ENCODE results near the gene INTS15.

The INTS15 gene

DNA sequence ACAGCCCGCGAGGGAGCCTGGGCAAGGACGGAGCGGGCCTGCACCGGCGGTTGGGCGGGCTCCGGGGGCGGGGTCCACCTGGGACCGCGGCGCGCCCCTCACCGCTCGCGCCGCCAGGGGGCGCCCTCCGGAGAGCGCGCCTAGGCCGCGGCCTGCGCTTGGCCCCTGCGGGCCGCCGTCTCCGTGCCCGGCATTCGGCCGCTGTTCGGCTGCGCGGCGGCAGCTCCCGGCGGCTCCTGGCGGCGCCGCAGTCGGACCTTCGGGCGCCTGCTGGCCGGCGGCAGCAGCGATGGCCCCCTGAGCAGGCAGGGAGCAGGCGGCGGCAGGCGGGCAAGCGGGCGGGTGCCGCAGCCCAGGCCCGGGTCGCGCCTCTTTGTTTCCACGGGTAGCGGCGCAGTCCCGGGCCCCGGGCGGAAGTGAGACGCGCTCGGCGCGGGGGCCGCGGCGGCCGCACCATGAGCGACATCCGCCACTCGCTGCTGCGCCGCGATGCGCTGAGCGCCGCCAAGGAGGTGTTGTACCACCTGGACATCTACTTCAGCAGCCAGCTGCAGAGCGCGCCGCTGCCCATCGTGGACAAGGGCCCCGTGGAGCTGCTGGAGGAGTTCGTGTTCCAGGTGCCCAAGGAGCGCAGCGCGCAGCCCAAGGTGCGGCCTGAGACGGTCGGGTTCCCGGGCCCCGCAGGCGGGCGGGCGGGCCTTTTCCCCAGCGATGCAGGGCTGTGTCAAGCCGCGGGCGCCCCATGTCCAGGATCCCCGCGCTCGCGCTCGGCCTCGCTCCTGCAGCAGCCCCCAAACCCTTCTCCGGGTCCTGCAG lies at the start of gene INTS15:
Gene INTS15 (plus strand): TSS at position 193 of the 816 bp plus-strand sequence. CDS start 263 bp downstream, at position 456.
- DNase-seq (ENCODE audit: low read depth in 2 of 2, low spot score in 1 of 2) = peak; percentile 44 to 62

DNA sequence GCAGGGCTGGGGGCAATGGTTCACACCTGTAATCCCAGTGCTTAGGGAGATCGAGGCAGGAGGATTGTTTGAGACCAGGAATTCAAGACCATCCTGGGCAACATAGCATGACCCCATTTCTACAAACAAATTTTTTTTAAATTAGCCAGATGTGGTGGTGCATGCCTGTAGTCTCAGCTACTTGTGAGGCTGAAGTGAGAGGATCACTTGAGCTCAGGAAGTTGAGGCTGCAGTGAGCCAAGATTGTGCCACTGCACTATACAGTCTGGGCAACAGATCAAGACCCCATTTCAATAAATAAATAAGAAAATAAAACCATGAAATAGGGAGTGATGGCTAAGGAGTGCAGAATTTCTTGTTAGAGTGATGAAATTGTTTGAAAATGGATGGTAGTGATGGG lies 47.5 kb upstream of the INTS15 start:
- no peak for DNase-seq (ENCODE audit: low read depth in 2 of 2, low spot score in 1 of 2)

DNA sequence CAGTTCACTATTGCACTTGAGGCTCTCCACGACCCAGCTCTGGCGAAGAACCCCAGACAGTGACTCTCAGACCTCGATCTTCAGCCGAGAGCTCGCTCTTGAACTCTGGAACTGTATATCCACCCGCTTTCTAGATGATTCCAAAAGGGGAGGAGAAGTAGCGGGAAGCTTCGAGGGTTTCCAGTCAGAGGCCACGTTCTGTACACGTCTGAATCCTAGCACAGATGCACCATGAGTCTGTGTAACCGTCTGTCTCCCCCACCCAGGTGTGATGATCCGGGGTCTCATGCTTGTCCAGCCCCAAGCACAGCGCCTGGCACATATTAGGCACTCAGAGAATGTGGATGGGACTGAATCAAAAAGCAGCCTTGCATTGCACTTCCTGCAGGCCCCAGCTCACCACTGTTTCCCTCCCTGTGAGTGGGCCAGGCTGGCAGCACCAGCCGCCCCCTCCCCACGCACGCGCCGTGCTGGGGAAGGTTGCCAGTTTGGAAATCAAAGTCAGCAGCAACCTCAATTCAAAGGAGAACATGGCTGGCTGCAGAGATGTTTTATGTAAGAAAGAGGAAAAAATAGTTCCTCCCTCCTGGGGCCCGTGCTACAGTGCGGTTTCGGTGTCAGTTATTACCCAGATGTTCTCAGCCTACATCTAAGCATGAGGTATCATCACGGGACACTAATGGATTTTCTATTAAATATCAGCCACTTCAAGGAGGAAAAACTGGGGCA lies 44.3 kb upstream of the INTS15 start:
- DNase-seq (ENCODE audit: low read depth in 2 of 2, low spot score in 1 of 2) = no peak

DNA sequence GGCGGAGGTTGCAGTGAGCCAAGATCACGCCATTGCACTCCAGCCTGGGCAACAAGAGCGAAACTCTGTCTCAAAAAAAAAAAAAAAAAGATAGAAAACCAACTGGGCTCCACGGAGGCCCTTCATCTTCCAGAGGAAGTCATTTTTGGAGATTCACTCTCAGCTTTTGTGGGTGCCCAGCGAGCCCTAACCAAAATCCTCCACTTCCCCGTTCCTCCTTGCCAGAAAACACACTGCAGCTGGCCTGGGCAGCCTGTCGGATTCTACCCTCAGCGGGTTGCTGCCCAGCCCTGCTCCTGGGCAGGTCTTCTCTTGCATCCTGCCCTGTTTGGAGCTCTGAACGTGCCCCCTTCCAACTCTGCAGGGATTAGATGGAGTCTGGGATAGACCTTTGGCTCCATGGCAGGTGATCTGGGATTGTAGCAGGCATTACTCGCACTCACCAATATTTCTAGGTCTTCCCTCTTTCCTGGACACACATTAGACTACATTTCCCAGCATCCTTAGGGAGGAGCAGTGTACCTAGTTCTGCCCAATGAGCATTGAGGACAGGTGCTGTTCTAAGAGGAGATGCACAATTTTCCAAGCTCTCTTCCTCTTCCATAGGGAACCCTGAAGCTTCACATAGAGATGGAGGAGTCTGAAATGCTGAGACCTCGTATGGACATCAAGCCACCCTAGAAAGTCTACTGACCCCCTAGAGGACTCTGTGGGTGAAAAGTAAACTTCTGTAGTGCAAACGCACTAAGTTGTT lies 43.1 kb upstream of the INTS15 start:
- no peak for DNase-seq (ENCODE audit: low read depth in 2 of 2, low spot score in 1 of 2)

DNA sequence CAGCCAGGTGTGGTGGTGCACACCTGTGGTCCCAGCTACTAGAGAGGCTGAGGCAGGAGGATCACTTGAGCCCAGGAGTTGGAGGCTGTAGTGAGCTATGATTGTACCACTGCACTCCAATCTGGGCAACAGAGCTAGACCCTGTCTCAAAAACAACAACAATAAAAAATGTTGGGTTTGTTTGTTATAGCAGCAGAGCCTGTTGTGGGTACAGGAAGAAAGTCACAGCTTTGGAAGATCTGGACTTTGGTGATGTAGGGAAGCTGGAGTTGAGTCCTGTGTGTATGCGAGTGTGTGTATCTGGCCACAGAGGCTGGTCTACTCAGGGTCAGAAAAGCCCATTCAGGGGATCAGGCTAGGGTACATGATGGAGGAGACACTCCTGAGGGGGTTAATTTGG lies 42.4 kb upstream of the INTS15 start:
- DNase-seq (ENCODE audit: low read depth in 2 of 2, low spot score in 1 of 2) = no peak

DNA sequence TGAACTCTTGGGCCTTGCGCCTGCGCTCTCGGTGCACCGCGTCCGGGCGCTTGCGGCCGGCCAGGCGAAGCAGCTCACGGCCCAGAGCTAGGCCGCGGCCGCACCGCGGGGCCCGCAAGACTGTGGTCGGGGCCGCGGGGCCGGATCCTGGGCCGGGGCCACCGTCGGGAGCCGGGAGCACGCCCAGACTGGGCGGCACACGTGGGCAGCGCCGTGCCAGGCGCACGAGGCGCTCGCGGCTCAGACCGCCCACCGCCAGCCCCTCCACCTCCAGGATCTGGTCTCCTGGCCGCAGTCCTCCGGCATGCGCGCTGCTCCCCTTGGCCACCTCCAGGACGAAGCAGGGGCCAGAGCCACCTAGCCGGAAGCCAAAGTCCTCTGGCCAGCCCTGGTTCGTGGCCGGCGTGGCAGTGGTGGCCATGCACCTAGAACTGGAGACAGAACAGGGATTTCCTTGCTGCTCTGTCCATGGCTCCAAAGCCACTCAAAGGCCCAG lies 38.8 kb upstream of the INTS15 start, which contains the start of gene GRID2IP:
Gene GRID2IP (minus strand): TSS at position 446 of the 496 bp plus-strand sequence. CDS start 25 bp downstream, at position 421.
- no peak for DNase-seq (ENCODE audit: low read depth in 2 of 2, low spot score in 1 of 2)

DNA sequence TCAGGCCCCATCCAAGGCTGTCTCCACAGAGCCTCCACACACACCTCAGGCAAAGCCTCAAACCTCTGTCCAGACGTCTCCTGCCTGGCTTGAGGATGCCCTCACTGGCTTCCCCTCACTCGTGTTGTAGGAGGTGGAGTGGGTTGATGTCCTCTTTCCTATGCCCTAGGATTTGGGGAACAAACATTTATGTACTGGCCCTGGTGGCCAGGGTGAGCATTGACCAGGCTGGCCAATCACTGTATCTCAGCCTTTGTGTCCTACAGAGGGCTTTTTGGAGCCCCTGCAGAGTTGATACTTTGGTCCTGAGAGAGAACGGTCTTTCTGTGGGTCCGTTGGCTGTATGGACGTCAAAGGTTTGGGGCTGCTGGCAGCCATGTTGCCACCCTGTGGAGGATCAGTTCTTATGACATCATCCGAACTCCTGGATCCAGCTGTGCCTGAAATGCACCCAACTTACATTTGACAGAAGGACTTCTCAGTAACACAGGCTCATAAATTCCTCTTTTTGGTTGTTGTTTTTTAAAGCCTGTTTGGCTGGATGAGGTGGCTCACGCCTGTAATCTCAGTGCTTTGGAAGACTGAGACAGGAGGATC lies 36.3 kb upstream of the INTS15 start:
- no peak for DNase-seq (ENCODE audit: low read depth in 2 of 2, low spot score in 1 of 2)

DNA sequence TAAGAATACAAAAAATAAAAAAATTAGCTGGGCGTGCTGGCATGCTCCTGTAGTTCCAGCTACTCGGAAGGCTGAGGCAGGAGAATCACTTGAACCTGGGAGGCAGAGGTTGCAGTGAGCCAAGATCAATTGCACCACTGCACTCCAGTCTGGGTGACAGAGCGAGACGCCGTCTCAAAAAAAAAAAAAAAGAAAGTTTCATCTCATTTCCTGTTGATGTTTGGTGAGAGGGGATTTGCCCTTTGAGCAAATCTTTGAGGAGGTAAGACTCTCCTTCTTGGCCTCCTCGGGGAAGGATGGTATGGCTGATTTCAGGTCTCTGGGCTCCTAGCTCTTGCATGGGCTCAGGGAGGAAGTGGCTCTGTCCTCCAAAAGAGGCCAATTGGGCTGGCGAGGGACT lies 35.0 kb upstream of the INTS15 start:
- no peak for DNase-seq (ENCODE audit: low read depth in 2 of 2, low spot score in 1 of 2)

DNA sequence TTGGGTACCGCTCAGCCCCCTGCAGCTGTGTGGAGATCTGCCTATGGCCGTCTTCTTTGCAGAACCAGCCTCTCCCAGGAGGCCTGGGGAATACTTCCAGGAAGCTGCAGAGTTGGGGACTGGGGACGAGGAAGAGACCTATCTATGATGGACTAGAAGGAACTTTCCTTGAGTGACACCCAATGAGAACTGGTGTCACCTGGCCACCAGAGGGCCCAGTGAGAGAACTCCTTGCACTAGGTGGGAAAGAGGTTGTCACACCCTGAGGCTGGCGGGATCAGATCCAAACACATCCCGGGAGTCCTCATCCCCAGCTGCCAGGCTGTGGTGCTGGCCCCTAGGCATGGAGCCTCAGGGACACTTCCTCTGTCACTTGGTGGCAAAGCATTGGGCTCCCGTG lies 33.6 kb upstream of the INTS15 start:
- DNase-seq (ENCODE audit: low read depth in 2 of 2, low spot score in 1 of 2) = no peak

DNA sequence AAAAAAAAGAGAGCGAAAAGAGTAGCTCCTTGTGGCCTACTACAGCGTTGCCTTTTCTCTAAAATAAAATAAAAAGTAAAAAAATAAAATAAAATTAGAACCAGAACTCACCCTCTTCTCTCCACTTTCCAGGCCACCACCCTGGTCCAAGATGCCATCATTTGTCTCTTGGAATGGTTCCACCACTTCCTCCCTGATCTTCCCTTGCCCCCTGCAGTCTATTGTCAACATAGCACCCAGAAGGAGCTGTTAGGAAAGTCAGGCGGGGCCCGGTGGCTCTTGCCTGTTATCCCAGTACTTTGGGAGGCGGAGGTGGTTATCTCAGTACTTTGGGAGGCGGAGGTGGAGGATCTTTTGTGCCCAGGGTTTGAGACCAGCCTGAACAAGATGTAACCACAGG lies 31.0 kb upstream of the INTS15 start:
- no peak for DNase-seq (ENCODE audit: low read depth in 2 of 2, low spot score in 1 of 2)

DNA sequence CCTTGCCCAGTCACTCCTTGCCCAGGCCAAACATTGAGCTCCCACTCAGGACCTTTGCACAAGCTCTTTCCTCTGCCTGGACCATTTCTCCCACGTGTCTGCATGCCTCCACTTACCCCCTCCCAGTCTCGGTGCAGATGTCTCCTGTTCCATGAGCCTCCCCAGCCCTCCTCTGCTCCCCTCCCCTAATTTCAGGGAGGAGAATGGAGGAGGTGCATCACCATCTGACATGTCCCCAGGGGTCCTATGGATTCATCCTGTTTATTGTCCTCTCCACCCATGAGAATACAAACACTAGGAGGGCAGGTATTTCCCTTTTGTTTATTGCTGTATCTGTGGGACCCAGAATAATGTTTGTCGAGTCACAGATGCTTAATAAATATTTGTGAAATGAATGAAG lies 29.9 kb upstream of the INTS15 start:
- no peak for DNase-seq (ENCODE audit: low read depth in 2 of 2, low spot score in 1 of 2)

DNA sequence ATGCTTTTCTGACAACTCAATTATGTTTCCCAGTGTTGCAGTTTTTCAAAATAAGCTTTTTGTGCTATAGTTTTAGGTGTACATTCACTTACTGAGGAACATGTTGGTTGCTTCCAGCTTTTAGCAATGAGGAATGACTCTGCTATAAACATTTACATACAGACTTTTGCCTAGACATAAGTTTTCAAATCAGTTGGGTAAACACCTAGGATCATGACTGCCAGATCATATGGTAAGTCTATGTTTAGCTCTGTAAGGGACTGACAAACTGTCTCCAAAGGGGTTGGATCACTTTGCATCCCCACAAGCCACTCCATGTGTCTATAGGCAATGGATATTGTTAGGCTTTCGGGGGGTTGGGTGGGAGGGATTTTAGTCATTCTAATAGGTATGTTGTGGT lies 27.7 kb upstream of the INTS15 start:
- DNase-seq (ENCODE audit: low read depth in 2 of 2, low spot score in 1 of 2) = no peak

DNA sequence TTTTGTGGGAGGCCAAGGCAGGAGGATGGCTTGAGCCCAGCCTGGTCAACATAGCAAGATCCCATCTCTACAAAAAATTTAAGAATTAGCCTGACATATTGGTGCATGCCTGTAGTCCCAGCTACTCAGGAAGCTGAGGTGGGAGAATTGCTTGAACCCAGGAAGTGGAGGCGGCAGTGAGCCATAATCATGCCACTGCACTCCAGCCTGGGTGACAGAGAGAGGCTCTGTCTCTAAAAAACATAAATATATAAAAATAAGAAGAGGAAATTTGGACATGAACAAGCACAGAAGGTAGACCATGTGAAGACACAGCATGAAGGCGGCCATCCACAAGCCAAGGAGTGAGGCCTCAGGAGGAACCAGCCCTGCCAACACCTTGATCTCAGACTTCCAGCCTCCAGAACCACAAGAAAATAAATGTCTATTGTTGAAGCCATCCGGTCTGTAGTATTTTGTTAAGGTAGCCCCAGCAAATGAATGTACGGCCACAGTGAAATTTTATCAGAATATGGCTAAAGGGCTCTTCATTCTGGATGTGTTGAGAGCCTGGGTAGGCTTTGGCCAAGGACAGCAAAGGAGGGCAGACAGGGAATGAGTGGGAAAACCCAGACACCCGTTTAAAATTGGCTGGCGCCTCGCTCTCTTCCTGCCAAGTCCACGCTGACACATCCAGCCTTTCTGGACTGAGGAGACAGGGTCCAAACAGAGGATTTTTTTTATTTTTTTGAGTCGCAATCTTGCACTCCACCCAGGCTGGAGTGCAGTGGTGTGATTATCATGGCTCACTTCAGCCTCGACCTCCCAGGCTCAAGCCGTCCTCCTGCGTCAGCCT lies 25.7 kb upstream of the INTS15 start:
- DNase-seq (ENCODE audit: low read depth in 2 of 2, low spot score in 1 of 2) = no peak

DNA sequence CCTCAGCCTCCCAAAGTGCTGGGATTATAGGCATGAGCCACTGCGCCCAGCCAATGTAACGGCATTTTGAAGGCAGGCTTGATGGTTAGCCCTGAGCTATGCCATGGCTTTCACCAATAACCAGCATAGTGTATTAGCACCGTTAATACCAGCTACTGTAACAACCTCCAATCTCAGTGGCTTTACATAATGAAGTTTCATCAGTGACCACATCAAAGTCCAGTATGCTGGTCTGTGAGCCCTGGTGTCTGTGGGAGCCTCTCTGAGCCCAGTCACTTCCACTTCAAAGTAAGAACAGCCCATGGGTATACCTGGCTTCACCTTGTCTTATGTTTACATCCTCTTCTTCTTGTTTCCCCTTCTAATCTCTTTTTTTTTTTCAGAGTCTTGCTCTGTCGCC lies 24.2 kb upstream of the INTS15 start:
- DNase-seq (ENCODE audit: low read depth in 2 of 2, low spot score in 1 of 2) = no peak

DNA sequence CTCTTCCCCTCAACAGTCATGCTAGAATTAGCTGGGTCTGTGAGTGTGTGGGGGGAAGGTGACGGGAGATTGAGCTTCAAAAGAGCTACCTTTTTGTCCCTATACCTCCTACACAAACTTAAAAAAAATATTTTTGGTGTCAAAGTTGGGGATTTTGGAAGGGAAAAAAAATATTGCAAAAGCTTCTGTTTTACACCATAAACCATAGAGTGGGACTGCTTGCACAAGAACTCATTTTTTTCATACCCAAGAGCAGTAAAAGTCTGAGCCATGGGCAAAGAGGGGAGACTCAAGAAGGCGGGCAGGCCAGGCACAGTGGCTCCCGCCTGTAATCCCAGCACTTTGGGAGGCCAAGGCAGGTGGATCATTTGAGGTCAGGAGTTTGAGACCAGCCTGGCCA lies 21.9 kb upstream of the INTS15 start:
- no peak for DNase-seq (ENCODE audit: low read depth in 2 of 2, low spot score in 1 of 2)

DNA sequence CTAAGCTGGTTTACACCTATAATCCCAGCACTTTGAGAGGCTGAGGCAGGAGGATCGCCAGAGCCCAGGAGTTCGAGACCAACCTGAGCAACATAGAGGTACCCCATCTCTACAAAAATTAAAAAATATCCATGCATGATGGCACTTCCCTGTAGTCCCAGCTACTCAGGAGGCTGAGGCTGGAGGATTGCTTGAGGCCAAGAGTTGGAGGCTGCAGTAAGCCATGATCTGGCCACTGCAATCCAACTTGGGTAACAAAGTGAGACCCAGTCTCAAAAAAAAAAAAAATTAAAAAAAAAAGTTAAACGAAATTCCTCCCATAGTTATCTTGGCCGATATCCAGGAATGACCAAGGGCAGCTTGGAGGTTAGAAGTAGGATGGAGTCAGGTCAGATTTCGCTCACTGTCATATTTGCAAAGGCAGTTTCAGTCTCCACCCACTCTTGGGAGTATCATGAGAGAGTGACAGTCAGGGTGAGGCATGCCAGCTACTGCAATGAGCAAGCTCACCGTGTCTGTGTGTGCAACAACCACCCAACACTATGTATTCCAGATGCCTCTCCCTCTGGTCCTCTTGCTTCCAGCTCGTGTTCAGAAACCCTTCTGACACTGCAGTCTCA lies 18.6 kb upstream of the INTS15 start:
- no peak for DNase-seq (ENCODE audit: low read depth in 2 of 2, low spot score in 1 of 2)

DNA sequence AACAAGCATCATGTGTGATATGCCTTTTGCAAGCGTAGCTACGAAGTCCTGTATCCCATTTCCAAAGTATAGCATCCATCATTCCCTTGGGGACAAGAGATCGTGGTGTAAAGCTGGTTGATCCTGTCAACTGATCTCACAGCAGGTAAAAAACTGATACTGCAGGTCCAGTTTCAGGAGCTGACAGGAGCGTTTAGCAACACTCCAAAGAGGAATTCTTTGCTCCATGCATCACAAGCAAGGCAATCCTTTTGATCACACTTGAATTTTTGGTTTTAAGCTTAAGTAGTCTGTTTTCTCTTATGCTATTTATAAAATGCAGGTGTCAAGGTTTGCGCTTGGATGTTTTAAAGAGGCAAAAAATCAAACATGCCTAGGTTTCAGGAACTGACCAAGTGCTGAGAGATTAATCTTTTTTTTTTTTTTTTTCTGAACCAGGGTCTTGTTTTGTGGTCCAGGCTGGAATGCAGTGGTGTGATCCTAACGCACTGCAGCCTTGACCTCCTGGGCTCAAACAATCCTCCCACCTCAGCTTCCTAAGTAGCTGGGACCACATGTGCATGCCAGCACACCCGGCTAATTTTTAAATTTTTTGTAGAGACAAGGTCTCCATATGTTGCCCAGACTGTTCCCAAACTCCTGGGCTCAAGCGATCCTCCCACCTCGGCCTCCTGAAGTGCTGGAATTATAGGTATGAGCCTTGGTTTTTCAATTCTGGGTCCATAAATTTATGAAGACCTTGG lies 14.4 kb upstream of the INTS15 start:
- no peak for DNase-seq (ENCODE audit: low read depth in 2 of 2, low spot score in 1 of 2)

DNA sequence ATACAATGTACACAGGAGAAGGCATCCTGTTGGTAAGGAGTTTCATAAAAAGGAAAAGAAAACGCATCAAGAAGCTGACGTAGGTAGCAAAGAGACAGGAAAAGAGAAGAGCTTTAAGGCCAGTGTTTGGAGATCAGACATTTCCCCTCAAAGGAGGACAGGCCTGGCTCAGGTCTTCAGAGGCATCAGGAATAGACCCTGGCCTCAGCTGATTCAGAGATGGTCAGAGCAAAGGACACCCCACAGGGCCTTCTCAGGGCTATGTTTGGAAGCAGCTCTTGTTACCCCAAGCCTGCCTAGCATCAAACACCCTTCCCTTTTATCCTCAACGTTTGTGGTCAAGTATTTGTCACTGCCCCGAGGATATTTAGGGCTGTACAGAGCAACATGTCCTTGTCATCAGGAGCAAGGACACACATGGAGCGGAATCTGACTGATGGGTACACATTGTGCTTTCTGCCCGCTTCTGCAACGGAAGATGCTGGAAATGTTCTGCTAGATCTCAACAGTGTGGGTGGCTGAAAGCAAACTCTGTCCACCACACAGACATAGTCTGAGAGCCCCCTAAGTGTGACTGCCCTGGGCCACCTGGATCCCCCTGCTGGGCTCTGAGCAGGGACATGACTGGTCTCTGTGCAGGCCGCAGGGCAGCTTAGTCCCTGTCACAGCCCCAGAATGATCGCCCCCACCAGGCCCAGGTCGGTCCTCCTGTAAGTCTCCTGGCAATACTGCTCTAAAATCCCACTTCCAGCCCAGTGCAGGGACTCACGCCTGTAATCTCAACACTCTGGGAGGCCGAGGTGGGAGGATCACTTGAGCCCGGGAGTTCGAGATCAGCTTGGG lies 13.6 kb upstream of the INTS15 start:
- no peak for DNase-seq (ENCODE audit: low read depth in 2 of 2, low spot score in 1 of 2)

All from stimulated activated CD8-positive, alpha-beta memory T cell treated with anti-CD3 and anti-CD28 coated beads, Interleukin-4, amount 100 ng/mL, for 4 hours (primary cell).